Measurements from ENCODE around the gene RAB11FIP3. TPM values are rescaled to one million over a fixed set of nuclear protein-coding genes. Genes with fewer than 3 reads are reported as not detected.

Gene RAB11FIP3
- total RNA-seq, 2 experiments from 2014 or later = 18.7 to 20.4 TPM

GRCh38 chr16:513950-514349 lies 88.5 kb downstream of the RAB11FIP3 start:
- ATAC-seq (no peak), DNase-seq (no peak)
- Mint-ChIP-seq H3K4me1 (ENCODE audit: low read depth) (no peaks in the 10 kb centered on the region), H3K9me3 (no peaks in the 10 kb centered on the region), H3K4me3 (no peak overlapping the region), H3K36me3 (ENCODE audit: low read depth) (no peaks in the 10 kb centered on the region), H3K27me3 (no peaks in the 10 kb centered on the region), H3K27ac (no peak overlapping the region)
- ChIA-PET CTCF (no interaction called here), POLR2A (no interaction called here)
- no peak for TF ChIP-seq CTCF (IDR thresholded peaks at IDR 0.05)
- intact Hi-C loops (cut with micrococcal nuclease) = no loop called here

DNA sequence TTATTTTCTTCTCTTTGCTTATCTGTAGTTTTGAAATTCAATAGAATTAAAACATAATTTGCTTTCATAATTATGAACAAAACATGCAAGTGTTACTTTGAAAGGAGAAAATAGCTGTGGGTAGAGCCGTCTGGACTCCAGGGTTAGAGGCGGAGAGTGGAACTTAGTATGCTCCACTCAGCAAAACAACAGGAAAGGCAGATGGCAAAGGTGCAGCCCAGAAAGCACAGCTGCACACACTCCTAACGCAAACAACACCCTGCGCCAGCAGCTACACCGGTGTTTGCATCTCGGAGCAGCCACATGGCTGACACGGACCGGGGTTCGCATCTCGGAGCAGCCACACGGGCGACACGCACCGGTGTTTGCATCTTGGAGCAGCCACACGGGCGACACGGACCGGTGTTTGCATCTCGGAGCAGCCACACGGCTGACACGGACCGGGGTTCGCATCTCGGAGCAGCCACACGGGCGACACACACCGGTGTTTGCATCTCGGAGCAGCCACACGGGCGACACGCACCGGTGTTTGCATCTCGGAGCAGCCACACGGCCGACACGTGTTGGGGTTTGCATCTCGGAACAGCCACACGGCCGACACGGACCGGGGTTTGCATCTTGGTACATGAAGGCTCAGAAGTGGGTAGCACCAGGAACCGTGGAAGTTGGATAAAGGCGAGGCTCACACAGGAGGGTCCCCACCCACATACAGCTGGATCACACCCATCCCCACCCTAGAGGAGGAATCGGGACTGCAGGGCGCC lies 89.9 kb downstream of the RAB11FIP3 start:
- ChIA-PET CTCF (interaction anchor here (0.9 kb wide), 1 partner anchor 28 kb away, joined by 3 read pairs; no protein-coding TSS in a partner anchor), POLR2A (no interaction called here)

GRCh38 chr16:515939-516226 lies 90.4 kb downstream of the RAB11FIP3 start:
- intact Hi-C loops (cut with micrococcal nuclease) = no loop called here
- POLR2A ChIA-PET = no interaction called here
- H3K9me3 Mint-ChIP-seq = no peaks in the 10 kb centered on the region

More for the DNA sequence above, 89.9 kb downstream of the RAB11FIP3 start:
- Mint-ChIP-seq H3K4me1 (ENCODE audit: low read depth) (no peaks in the 10 kb centered on the region), H3K27me3 (no peaks in the 10 kb centered on the region), H3K27ac (no peak overlapping the region), H3K36me3 (ENCODE audit: low read depth) (no peaks in the 10 kb centered on the region), H3K9me3 (no peaks in the 10 kb centered on the region), H3K4me3 (no peak overlapping the region)
- ATAC-seq (no peak), DNase-seq (no peak)
- TF ChIP-seq CTCF (IDR thresholded peaks at IDR 0.05) = no peak
- intact Hi-C loops (cut with micrococcal nuclease) = no loop called here

DNA sequence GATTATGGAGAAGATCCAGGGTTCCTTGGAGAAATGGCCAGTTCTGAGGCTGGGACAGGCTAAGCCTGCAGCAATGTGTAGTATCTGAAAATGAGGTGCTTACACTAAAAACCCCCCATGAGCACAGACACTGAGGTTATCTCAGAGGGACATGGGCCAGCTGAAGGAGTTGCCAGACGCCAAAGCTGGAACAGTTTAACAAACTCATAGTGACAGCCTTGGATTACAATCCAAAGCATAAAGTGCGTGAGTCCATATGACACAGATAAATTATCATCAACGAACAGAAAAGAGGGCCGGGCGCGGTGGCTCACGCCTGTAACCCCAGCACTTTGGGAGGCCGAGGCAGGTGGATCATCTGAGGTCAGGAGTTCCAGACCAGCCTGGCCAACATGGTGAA lies 90.9 kb downstream of the RAB11FIP3 start:
- Mint-ChIP-seq H3K27me3 (no peaks in the 10 kb centered on the region), H3K4me3 (no peak overlapping the region), H3K36me3 (ENCODE audit: low read depth) (no peaks in the 10 kb centered on the region), H3K9me3 (no peaks in the 10 kb centered on the region), H3K27ac (no peak overlapping the region), H3K4me1 (ENCODE audit: low read depth) (no peaks in the 10 kb centered on the region)
- ATAC-seq (no peak), DNase-seq (no peak)
- intact Hi-C loops (cut with micrococcal nuclease) = no loop called here
- CTCF ChIA-PET = no interaction called here
- POLR2A ChIA-PET = no interaction called here
- no peak for TF ChIP-seq CTCF (IDR thresholded peaks at IDR 0.05)

More at GRCh38 chr16:515939-516226, 90.4 kb downstream of the RAB11FIP3 start:
- TF ChIP-seq CTCF (IDR thresholded peaks at IDR 0.05) = no peak
- no peak for DNase-seq
- H3K27ac Mint-ChIP-seq = no peak overlapping the region
- ATAC-seq = no peak
- H3K4me3 Mint-ChIP-seq = no peak overlapping the region
- no peaks in the 10 kb centered on the region for H3K36me3 Mint-ChIP-seq (ENCODE audit: low read depth)
- no peaks in the 10 kb centered on the region for H3K4me1 Mint-ChIP-seq (ENCODE audit: low read depth)
- CTCF ChIA-PET = no interaction called here
- no peaks in the 10 kb centered on the region for H3K27me3 Mint-ChIP-seq

GRCh38 chr16:518858-519257 lies 93.4 kb downstream of the RAB11FIP3 start:
- ATAC-seq (no peak), DNase-seq (no peak)
- H3K4me1 Mint-ChIP-seq (ENCODE audit: low read depth) = peaks cover 2% of the 10 kb centered on the region
- intact Hi-C loops (cut with micrococcal nuclease) = no loop called here
- H3K9me3 Mint-ChIP-seq = no peaks in the 10 kb centered on the region
- ChIA-PET CTCF (interaction anchor here (1.2 kb wide), 1 partner anchor 82 kb away, joined by 3 read pairs; no protein-coding TSS in a partner anchor), POLR2A (interaction anchor here (0.6 kb wide), 1 partner anchor 39 kb away, joined by 3 read pairs; no protein-coding TSS in a partner anchor)
- no peak for TF ChIP-seq CTCF (IDR thresholded peaks at IDR 0.05)
- H3K27me3 Mint-ChIP-seq = no peaks in the 10 kb centered on the region
- H3K36me3 Mint-ChIP-seq (ENCODE audit: low read depth) = no peaks in the 10 kb centered on the region
- no peak overlapping the region for H3K27ac Mint-ChIP-seq
- no peak overlapping the region for H3K4me3 Mint-ChIP-seq

Data from activated CD8-positive, alpha-beta T cell treated with anti-CD3 and anti-CD28 coated beads for 36 hours (primary cell).